ENCODE data around the gene RITA1.

- TF ChIP-seq, protein P1, sequence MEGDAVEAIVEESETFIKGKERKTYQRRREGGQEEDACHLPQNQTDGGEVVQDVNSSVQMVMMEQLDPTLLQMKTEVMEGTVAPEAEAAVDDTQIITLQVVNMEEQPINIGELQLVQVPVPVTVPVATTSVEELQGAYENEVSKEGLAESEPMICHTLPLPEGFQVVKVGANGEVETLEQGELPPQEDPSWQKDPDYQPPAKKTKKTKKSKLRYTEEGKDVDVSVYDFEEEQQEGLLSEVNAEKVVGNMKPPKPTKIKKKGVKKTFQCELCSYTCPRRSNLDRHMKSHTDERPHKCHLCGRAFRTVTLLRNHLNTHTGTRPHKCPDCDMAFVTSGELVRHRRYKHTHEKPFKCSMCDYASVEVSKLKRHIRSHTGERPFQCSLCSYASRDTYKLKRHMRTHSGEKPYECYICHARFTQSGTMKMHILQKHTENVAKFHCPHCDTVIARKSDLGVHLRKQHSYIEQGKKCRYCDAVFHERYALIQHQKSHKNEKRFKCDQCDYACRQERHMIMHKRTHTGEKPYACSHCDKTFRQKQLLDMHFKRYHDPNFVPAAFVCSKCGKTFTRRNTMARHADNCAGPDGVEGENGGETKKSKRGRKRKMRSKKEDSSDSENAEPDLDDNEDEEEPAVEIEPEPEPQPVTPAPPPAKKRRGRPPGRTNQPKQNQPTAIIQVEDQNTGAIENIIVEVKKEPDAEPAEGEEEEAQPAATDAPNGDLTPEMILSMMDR (IDR thresholded peaks at IDR 0.05) = no peak
- TF ChIP-seq POLR2A (IDR thresholded peaks at IDR 0.05) = no peak
- TF ChIP-seq EP300 (IDR thresholded peaks at IDR 0.05) = no peak
These were observed 14.0 kb upstream of the RITA1 start for GRCh38 chr12:113171543-113171942.

All from suprapubic skin (tissue), 3 donors.